Coronary artery (tissue), 2 donors: Measurements from ENCODE around the gene LAMTOR1.
A peak's percentile ranks its signal among the peaks of the same experiment; 100 is the strongest.

Experiments
- DNase-seq: peaks from one replicate; pipeline ENCODE4 v3.0.0-alpha.2; 2017; ENCODE audit warnings: low spot score
- H3K27ac ChIP-seq, 2 donors: fragments of 200-600 bp; sonication (generic); one replicate each; pipeline ENCODE4 v1.5.1; 2016 to 2019
- H3K4me3 ChIP-seq: fragments of 200-600 bp; sonication (generic); 2 replicates; pipeline ENCODE4 v1.5.1; 2016; ENCODE audit warnings: mild to moderate bottlenecking, moderate library complexity
- CTCF ChIP-seq: fragments of 200-600 bp; sonication (generic); IDR thresholded peaks from one replicate; pipeline ENCODE4 v1.5.1; 2019; ENCODE audit warnings: antibody characterized with exemption

The LAMTOR1 gene

GRCh38 chr11:72061739-72062396, 41.2 kb downstream of the LAMTOR1 start:
- no peak for TF ChIP-seq CTCF
- H3K27ac ChIP-seq: no peak overlapping the region
- no peak overlapping the region for H3K4me3 ChIP-seq
- no peak for DNase-seq

GRCh38 chr11:72058416-72059034, 44.6 kb downstream of the LAMTOR1 start:
- no peak overlapping the region for H3K4me3 ChIP-seq
- DNase-seq: no peak
- no peak for TF ChIP-seq CTCF
- no peak overlapping the region for H3K27ac ChIP-seq

GRCh38 chr11:72048766-72049460, 54.2 kb downstream of the LAMTOR1 start:
- TF ChIP-seq CTCF: no peak
- Histone ChIP-seq H3K27ac (peak overlapping the region in 1 of 2 donors; percentile 26), H3K4me3 (no peak overlapping the region)
- no peak for DNase-seq
